Immature natural killer cell (primary cell): Measurements from ENCODE around the gene ARPC1B. TPM values are rescaled to one million over a fixed set of nuclear protein-coding genes. Genes with fewer than 3 reads are reported as not detected.
"Not testable (repeated sequence)": the region's sequence is repeated elsewhere in the genome, so short reads cannot be mapped to it uniquely, and the experiment has no call there.

Experiments
- DNase-seq, 3 donors: peaks; one replicate each; pipeline ENCODE4 v3.0.0; 2022; ENCODE audit warnings: mixed read lengths in 1 of 3
- H3K27ac Mint-ChIP-seq, 6 donors: one replicate each; pipeline ENCODE4 v1.8.0; 2020; ENCODE audit warnings: mixed read lengths in 6 of 6, mild to moderate bottlenecking in 5 of 6, inconsistent platforms in 4 of 6, moderate library complexity in 3 of 6
- H3K27me3 Mint-ChIP-seq, 3 donors: one replicate each; pipeline ENCODE4 v1.8.0; 2020 to 2021; ENCODE audit warnings: low read depth in 3 of 3, mild to moderate bottlenecking in 3 of 3, mixed read lengths in 3 of 3, moderate library complexity in 3 of 3, inconsistent platforms in 1 of 3
- H3K36me3 Mint-ChIP-seq, 3 donors: one replicate each; pipeline ENCODE4 v1.8.0; 2020; ENCODE audit warnings: mixed read lengths in 3 of 3, inconsistent platforms in 2 of 3, mild to moderate bottlenecking in 2 of 3
- H3K4me1 Mint-ChIP-seq, 2 donors: one replicate each; pipeline ENCODE4 v1.8.0; 2020; ENCODE audit warnings: inconsistent platforms in 2 of 2, mild to moderate bottlenecking in 2 of 2, mixed read lengths in 2 of 2, moderate library complexity in 1 of 2
- H3K4me3 Mint-ChIP-seq, 5 donors: one replicate each; pipeline ENCODE4 v1.8.0; 2020; ENCODE audit warnings: mild to moderate bottlenecking in 5 of 5, mixed read lengths in 5 of 5, inconsistent platforms in 3 of 5, moderate library complexity in 3 of 5
- H3K9me3 Mint-ChIP-seq, 6 donors: one replicate each; pipeline ENCODE4 v1.8.0; 2020; ENCODE audit warnings: mild to moderate bottlenecking in 6 of 6, mixed read lengths in 6 of 6, inconsistent platforms in 4 of 6, moderate library complexity in 3 of 6
- polyA plus RNA-seq, 3 donors: library from polyadenylated mRNA; unstranded; fragments of 300-500 nt; fragmentation: Illumina TruSeq; gene quantifications; one replicate each; pipeline ENCODE4 v1.2.3, GENCODE V29; 2021

The ARPC1B gene
- polyA plus RNA-seq, 3 donors from 2014 or later = 582 to 834 (median 626) TPM

DNA sequence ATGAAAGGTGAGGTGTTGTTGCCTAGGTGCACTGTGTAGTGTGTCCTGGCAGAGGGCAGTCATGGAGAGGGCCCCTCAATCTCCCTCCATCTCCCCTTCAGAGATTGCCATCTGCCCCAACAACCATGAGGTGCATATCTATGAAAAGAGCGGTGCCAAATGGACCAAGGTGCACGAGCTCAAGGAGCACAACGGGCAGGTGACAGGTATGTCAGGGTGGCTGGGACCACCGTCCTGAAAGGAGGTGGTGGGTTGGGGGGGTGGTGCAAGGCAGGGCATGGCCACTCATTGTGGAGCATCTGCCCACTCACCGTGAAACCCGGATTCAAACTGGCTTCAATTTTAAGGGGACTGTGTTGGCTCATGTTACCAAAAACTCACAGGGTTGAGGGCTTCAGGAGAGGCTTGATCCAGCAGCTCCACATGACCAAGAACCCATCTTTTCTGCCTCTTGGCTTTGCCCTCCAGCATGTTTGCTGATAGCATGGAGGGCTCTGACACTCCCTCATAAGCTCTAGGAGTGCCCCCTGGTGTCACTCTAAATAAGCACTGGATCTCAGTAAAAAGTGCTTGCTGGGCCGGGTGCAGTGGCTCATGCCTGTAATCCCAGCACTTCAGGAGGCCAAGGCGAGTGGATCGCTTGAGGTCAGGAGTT, 12.2 kb downstream of the ARPC1B start:
- H3K9me3 Mint-ChIP-seq = no peaks in the 10 kb centered on the region
- no peak overlapping the region for H3K4me3 Mint-ChIP-seq
- H3K27ac Mint-ChIP-seq = peak overlapping the region; percentile 28 to 85 (median 72)
- DNase-seq = peak in 1 of 3 donors; percentile 32
- H3K4me1 Mint-ChIP-seq = peaks cover 16 to 30% of the 10 kb centered on the region in 2 donors
- H3K36me3 Mint-ChIP-seq = peaks cover 0 to 16% (median 0%) of the 10 kb centered on the region in 3 donors
- H3K27me3 Mint-ChIP-seq = no peaks in the 10 kb centered on the region

DNA sequence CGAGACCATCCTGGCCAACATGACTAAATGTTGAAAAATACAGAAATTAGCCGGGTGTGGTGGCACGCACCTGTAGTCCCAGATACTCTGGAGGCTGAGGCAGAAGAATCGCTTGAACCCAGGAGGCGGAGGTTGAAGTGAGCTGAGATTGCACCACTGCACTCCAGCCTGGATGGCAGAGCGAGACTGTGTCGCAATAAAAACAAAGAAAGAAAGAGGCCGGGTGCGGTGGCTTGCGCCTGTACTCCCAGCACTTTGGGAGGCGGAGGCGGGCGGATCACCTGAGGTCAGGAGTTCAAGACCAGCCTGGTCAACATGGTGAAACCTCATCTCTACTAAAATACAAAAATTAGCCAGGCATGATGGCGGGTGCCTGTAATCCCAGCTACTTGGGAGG, 12.7 kb downstream of the ARPC1B start:
- not testable (repeated sequence) for H3K27me3 Mint-ChIP-seq, H3K4me3 Mint-ChIP-seq, DNase-seq, H3K9me3 Mint-ChIP-seq
- Mint-ChIP-seq H3K4me1 (peaks cover 16 to 28% of the 10 kb centered on the region in 2 donors), H3K27ac (peak overlapping the region in 3 of 6 donors; percentile 37 to 76 (median 70)), H3K36me3 (peaks cover 0 to 16% (median 0%) of the 10 kb centered on the region in 3 donors)

- no peak overlapping the region for H3K27ac Mint-ChIP-seq
- peaks cover 19 to 29% of the 10 kb centered on the region in 2 donors for H3K4me1 Mint-ChIP-seq
- DNase-seq = no peak
- peaks cover 0 to 16% (median 0%) of the 10 kb centered on the region in 3 donors for H3K36me3 Mint-ChIP-seq
- no peak overlapping the region for H3K4me3 Mint-ChIP-seq
- H3K27me3 Mint-ChIP-seq = peaks cover 0 to 1% (median 0%) of the 10 kb centered on the region in 3 donors
- no peaks in the 10 kb centered on the region for H3K9me3 Mint-ChIP-seq
Observed at GRCh38 chr7:99387912-99388311, 13.4 kb downstream of the ARPC1B start.

- Mint-ChIP-seq H3K9me3 (no peaks in the 10 kb centered on the region), H3K4me3 (no peak overlapping the region), H3K27ac (no peak overlapping the region), H3K4me1 (peaks cover 18 to 25% of the 10 kb centered on the region in 2 donors), H3K36me3 (peaks cover 0 to 12% (median 0%) of the 10 kb centered on the region in 3 donors), H3K27me3 (peaks cover 0 to 4% (median 4%) of the 10 kb centered on the region in 3 donors)
- DNase-seq = no peak
Observed at GRCh38 chr7:99389772-99390171, 15.2 kb downstream of the ARPC1B start.

DNA sequence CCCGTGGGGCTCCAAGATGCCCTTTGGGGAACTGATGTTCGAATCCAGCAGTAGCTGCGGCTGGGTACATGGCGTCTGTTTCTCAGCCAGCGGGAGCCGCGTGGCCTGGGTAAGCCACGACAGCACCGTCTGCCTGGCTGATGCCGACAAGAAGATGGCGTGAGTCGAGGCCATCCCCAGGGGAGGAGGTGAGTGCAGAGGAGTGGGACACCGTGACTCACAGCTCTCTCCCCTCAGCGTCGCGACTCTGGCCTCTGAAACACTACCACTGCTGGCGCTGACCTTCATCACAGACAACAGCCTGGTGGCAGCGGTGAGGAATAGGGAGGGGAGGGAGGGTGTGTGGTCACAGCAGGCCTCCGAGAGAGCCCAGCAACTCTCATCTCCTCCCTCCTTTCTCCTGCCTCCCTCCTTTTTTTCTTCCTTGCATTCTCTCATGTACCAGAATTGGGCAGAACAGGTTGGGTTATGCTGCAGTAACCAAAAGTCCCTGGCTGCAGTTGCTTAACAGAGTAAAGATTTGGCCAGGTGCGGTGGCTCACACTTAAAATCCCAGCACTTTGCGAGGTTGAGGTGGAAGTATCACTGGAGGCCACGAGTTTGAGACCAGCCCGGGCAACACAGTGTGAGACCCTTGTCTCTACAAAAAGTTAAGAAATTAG, 16.5 kb downstream of the ARPC1B start:
- peaks cover 0 to 4% (median 4%) of the 10 kb centered on the region in 3 donors for H3K27me3 Mint-ChIP-seq
- H3K27ac Mint-ChIP-seq = peak overlapping the region in 4 of 6 donors; percentile 13 to 92 (median 55)
- peaks cover 18 to 20% of the 10 kb centered on the region in 2 donors for H3K4me1 Mint-ChIP-seq
- H3K36me3 Mint-ChIP-seq = peaks cover 0 to 12% (median 0%) of the 10 kb centered on the region in 3 donors
- H3K9me3 Mint-ChIP-seq = no peaks in the 10 kb centered on the region
- no peak for DNase-seq
- H3K4me3 Mint-ChIP-seq = peak overlapping the region in 1 of 5 donors; percentile 27

- H3K9me3 Mint-ChIP-seq = no peaks in the 10 kb centered on the region
- peak overlapping the region in 5 of 6 donors; percentile 51 to 92 (median 74) for H3K27ac Mint-ChIP-seq
- H3K4me3 Mint-ChIP-seq = peak overlapping the region in 4 of 5 donors; percentile 20 to 87 (median 74)
- peaks cover 15 to 18% of the 10 kb centered on the region in 2 donors for H3K4me1 Mint-ChIP-seq
- H3K27me3 Mint-ChIP-seq = peaks cover 0 to 4% (median 4%) of the 10 kb centered on the region in 3 donors
- no peak for DNase-seq
- H3K36me3 Mint-ChIP-seq = peaks cover 0 to 8% (median 0%) of the 10 kb centered on the region in 3 donors
Observed at GRCh38 chr7:99392046-99392445, 17.5 kb downstream of the ARPC1B start.

GRCh38 chr7:99392659-99393354, 18.3 kb downstream of the ARPC1B start:
- peaks cover 0 to 4% (median 4%) of the 10 kb centered on the region in 3 donors for H3K27me3 Mint-ChIP-seq
- H3K27ac Mint-ChIP-seq = peak overlapping the region; percentile 89 to 95 (median 92)

GRCh38 chr7:99393355-99394187, 19.0 kb downstream of the ARPC1B start:
- no peaks in the 10 kb centered on the region for H3K36me3 Mint-ChIP-seq
- H3K27ac Mint-ChIP-seq = peak overlapping the region; percentile 89 to 95 (median 92)
- DNase-seq = no peak
- H3K4me1 Mint-ChIP-seq = peaks cover 18 to 25% of the 10 kb centered on the region in 2 donors
- H3K27me3 Mint-ChIP-seq = peaks cover 0 to 4% (median 4%) of the 10 kb centered on the region in 3 donors
- peak overlapping the region; percentile 86 to 94 (median 90) for H3K4me3 Mint-ChIP-seq
- H3K9me3 Mint-ChIP-seq = no peaks in the 10 kb centered on the region

More at GRCh38 chr7:99392659-99393354, 18.3 kb downstream of the ARPC1B start:
- Mint-ChIP-seq H3K36me3 (peaks cover 0 to 8% (median 0%) of the 10 kb centered on the region in 3 donors), H3K4me3 (peak overlapping the region; percentile 86 to 94 (median 90)), H3K9me3 (no peaks in the 10 kb centered on the region), H3K4me1 (peaks cover 17 to 21% of the 10 kb centered on the region in 2 donors)
- DNase-seq = peak; percentile 79 to 84 (median 84)

GRCh38 chr7:99394188-99394502, 19.6 kb downstream of the ARPC1B start:
- Mint-ChIP-seq H3K9me3 (no peaks in the 10 kb centered on the region), H3K36me3 (peaks cover 0 to 3% (median 0%) of the 10 kb centered on the region in 3 donors), H3K27me3 (peaks cover 0 to 4% (median 4%) of the 10 kb centered on the region in 3 donors), H3K4me3 (peak overlapping the region in 3 of 5 donors; percentile 5 to 87 (median 57)), H3K27ac (peak overlapping the region in 5 of 6 donors; percentile 25 to 92 (median 69)), H3K4me1 (peaks cover 18 to 25% of the 10 kb centered on the region in 2 donors)
- no peak for DNase-seq

- peaks cover 19 to 27% of the 10 kb centered on the region in 2 donors for H3K4me1 Mint-ChIP-seq
- peak overlapping the region in 3 of 6 donors; percentile 16 to 55 (median 40) for H3K27ac Mint-ChIP-seq
- DNase-seq = no peak
- no peaks in the 10 kb centered on the region for H3K9me3 Mint-ChIP-seq
- no peak overlapping the region for H3K4me3 Mint-ChIP-seq
- H3K36me3 Mint-ChIP-seq = peaks cover 0 to 4% (median under 1%) of the 10 kb centered on the region in 3 donors
- peaks cover 0 to 4% (median 4%) of the 10 kb centered on the region in 3 donors for H3K27me3 Mint-ChIP-seq
Observed at GRCh38 chr7:99395616-99396327, 21.2 kb downstream of the ARPC1B start.

DNA sequence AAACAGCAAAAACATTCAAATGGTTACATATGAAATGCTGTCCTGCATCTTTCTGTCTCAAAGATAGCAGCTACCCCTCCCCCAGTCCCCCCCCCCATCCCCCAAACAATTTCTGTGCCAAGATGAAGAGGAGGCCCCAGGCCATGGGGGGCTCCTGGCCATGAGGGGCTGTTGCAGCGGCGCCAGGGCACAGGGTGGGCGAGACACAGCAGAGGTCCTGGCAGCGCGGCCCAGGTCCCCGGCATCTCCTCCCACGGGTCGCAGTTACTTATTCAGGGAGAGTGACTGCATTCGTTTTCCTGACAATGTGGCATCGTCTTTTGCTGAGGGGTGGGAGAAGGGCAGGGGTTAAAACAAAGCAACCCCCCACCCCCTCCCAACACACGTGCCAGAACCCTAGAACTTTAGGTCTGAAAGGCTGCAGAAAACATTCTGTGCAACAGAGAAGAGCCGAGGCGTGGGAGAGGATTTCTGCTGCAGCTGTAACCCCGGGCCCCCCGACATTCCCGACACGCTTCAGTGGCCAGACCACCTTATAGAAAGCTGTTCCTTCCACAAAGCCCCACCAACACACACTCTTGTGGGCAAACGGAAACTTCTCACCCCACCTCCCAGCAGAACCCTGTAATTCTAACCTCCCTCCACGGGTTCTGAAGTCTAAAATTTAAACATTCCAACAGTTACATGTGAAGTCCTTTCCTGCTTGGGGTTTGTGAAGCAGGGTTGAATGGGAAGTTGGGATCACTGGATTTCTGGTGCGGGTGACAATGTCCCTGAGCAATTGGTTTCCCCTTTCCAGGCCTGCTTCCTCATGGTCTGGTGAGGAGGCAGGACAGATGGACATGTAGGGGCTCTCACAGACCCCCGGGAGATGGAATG, 22.1 kb downstream of the ARPC1B start:
- DNase-seq = no peak
- H3K27ac Mint-ChIP-seq = peak overlapping the region in 4 of 6 donors; percentile 40 to 65 (median 52)
- peaks cover 0 to 4% (median 4%) of the 10 kb centered on the region in 3 donors for H3K27me3 Mint-ChIP-seq
- H3K36me3 Mint-ChIP-seq = peaks cover 4 to 8% (median 4%) of the 10 kb centered on the region in 3 donors
- H3K9me3 Mint-ChIP-seq = no peaks in the 10 kb centered on the region
- peaks cover 21 to 32% of the 10 kb centered on the region in 2 donors for H3K4me1 Mint-ChIP-seq
- H3K4me3 Mint-ChIP-seq = no peak overlapping the region
